OCI-LY7 (cell line): ENCODE results near the gene GPR156. TPM values are rescaled to one million over a fixed set of nuclear protein-coding genes. Genes with fewer than 3 reads are reported as not detected.

Source experiments
- BruUV-seq: library from RNA; stranded (reverse); fragments of 400-500 nt; replicated peaks from 2 replicates; lab custom pipeline; 2021; lab: Mats Ljungman, UMichigan
- CTCF ChIA-PET: fragments of 300-600 bp; sonication (Branson Sonifier 250); formaldehyde crosslinking; loops from one replicate; lab custom pipeline; 2022; ENCODE audit warnings: antibody characterized with exemption; ENCODE audit not compliant: unreplicated experiment; lab: Charles Lee
- POLR2A ChIA-PET: fragments of 300-600 bp; sonication (Branson Sonifier 250); formaldehyde crosslinking; loops from one replicate; lab custom pipeline; 2022; ENCODE audit warnings: antibody characterized with exemption; lab: Charles Lee
- DNase-seq: peaks from one replicate; pipeline ENCODE4 v3.0.0-alpha.2; 2015; ENCODE audit warnings: low spot score
- H2AFZ ChIP-seq: fragments of 200-600 bp; sonication (generic), shearing (Covaris generic); 2 replicates; pipeline ENCODE4 v1.6.1; 2014; ENCODE audit warnings: mild to moderate bottlenecking, antibody characterized with exemption, low read length, moderate library complexity
- H3K27ac ChIP-seq: fragments of 200-600 bp; sonication (generic); 2 replicates; pipeline ENCODE4 v1.5.1; 2014; ENCODE audit warnings: mixed run types, low read depth, mild to moderate bottlenecking, moderate library complexity, low read length, inconsistent platforms; ENCODE audit not compliant: poor library complexity, severe bottlenecking
- H3K36me3 ChIP-seq: fragments of 200-600 bp; sonication (generic); 2 replicates; pipeline ENCODE4 v1.6.1; 2014; ENCODE audit warnings: mild to moderate bottlenecking, antibody characterized with exemption, low read length, moderate library complexity, mixed read lengths; ENCODE audit not compliant: insufficient read depth
- H3K4me1 ChIP-seq: fragments of 200-600 bp; sonication (generic); 2 replicates; pipeline ENCODE4 v1.5.1; 2014; ENCODE audit warnings: mild to moderate bottlenecking, low read length; ENCODE audit not compliant: insufficient read depth, poor library complexity, severe bottlenecking
- H3K4me2 ChIP-seq: fragments of 200-600 bp; sonication (generic); 2 replicates; pipeline ENCODE4 v1.6.1; 2014; ENCODE audit warnings: mild to moderate bottlenecking, low read length
- H3K4me3 ChIP-seq: fragments of 200-600 bp; sonication (generic); 2 replicates; pipeline ENCODE4 v1.5.1; 2014; ENCODE audit warnings: mild to moderate bottlenecking, low read depth, low read length; ENCODE audit not compliant: poor library complexity, severe bottlenecking
- H3K79me2 ChIP-seq: fragments of 200-600 bp; sonication (generic); 2 replicates; pipeline ENCODE4 v1.6.1; 2016; ENCODE audit warnings: low read depth, mild to moderate bottlenecking, low read length, moderate library complexity, mixed read lengths; ENCODE audit not compliant: insufficient read depth
- H3K9me2 ChIP-seq: fragments of 200-600 bp; sonication (generic); 2 replicates; pipeline ENCODE4 v1.6.1; 2016; ENCODE audit warnings: mild to moderate bottlenecking, low read length, mixed read lengths; ENCODE audit not compliant: insufficient read depth
- H3K9me3 ChIP-seq: fragments of 200-600 bp; sonication (generic); 2 replicates; pipeline ENCODE4 v1.6.1; 2014; ENCODE audit warnings: mild to moderate bottlenecking, mixed run types, low read length, mixed read lengths
- H4K20me1 ChIP-seq: fragments of 200-600 bp; sonication (generic); 2 replicates; pipeline ENCODE4 v1.6.1; 2014; ENCODE audit warnings: mild to moderate bottlenecking, antibody characterized with exemption, low read length, moderate library complexity, mixed read lengths; ENCODE audit not compliant: insufficient read depth
- EZH2phosphoT487 ChIP-seq: fragments of 200-600 bp; sonication (generic); IDR thresholded peaks from 2 replicates; pipeline ENCODE4 v1.6.1; 2018; ENCODE audit warnings: low read depth, borderline replicate concordance, mild to moderate bottlenecking, mixed run types, antibody characterized with exemption, low read length, moderate library complexity, mixed read lengths
- intact Hi-C: fragments of 100-400 bp; cut with micrococcal nuclease; formaldehyde crosslinking; loops from one replicate; pipeline ENCODE4 v1.10.0; 2022; ENCODE audit not compliant: unreplicated experiment
- total RNA-seq, 2 experiments: library from RNA; depleted of rRNA in 1 of 2; stranded (reverse); fragments of >200 nt in 1 of 2; shearing (Covaris generic) in 1 of 2; gene quantifications; 2 replicates each; pipeline ENCODE4 v1.2.3, GENCODE V29; 2014 to 2022
- TF ChIP-seq, protein P1 (sequence below): fragments of 200-600 bp; sonication (generic); conservative IDR thresholded peaks from 2 replicates; pipeline ENCODE4 v1.5.1; 2014; ENCODE audit warnings: mild to moderate bottlenecking, antibody characterized with exemption, low read length, moderate library complexity, mixed read lengths

Gene GPR156
- total RNA-seq, 2 experiments from 2014 or later: 0.03 to 0.13 TPM

DNA sequence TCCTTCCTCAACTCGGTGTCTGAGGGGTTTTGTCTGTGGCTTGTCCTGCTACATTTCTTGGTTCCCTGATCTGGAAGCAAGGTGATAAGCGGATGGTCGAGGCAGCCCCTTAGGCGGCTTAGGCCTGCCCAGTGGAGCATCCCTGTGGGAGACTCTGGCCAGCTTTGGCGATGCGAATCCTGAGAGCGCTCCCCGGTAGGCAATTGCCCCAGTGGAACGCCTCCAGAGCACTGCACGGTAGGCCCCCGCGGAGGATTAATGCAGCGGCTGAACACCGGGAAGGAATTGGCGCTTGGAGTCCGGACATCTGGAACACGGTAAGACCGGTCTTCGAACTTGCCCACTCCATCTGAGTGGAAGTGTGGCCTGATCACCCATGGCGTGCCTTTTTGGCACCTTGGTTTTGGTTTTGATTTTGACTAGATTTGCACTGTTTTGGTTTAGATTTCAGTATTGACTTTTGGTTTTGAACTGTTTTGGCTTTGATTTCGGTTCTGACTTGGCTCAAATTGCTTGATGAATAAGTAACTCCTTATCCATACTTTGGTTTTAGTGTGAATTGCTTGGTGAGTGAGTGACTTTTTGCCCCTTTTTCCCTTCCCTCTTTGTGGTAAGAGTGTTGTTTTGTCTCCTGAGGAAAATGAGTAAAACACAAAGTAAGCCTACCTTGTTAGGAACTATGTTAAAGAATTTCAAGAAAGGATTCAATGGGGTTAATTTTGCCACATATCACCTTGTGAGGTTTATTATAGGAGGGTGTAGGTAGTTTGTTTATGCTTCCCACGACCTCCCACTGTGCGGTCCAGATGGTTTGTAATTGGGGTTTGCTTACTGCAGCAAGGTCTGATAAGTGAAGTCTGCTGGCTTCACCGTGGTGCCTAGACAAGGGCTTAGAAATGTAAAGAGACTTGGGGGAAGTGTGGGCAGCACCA, 27.1 kb upstream of the GPR156 start:
- TF ChIP-seq, protein P1, sequence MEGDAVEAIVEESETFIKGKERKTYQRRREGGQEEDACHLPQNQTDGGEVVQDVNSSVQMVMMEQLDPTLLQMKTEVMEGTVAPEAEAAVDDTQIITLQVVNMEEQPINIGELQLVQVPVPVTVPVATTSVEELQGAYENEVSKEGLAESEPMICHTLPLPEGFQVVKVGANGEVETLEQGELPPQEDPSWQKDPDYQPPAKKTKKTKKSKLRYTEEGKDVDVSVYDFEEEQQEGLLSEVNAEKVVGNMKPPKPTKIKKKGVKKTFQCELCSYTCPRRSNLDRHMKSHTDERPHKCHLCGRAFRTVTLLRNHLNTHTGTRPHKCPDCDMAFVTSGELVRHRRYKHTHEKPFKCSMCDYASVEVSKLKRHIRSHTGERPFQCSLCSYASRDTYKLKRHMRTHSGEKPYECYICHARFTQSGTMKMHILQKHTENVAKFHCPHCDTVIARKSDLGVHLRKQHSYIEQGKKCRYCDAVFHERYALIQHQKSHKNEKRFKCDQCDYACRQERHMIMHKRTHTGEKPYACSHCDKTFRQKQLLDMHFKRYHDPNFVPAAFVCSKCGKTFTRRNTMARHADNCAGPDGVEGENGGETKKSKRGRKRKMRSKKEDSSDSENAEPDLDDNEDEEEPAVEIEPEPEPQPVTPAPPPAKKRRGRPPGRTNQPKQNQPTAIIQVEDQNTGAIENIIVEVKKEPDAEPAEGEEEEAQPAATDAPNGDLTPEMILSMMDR: no peak
- TF ChIP-seq EZH2phosphoT487: no peak
- intact Hi-C loops: no loop called here
- no peaks in the 10 kb centered on the region for H4K20me1 ChIP-seq
- H3K4me3 ChIP-seq: no peak overlapping the region
- H3K27ac ChIP-seq: no peak overlapping the region
- POLR2A ChIA-PET: no interaction called here
- H3K4me2 ChIP-seq: no peak overlapping the region
- H3K36me3 ChIP-seq: no peaks in the 10 kb centered on the region
- BruUV-seq: no TSS peak
- no peaks in the 10 kb centered on the region for H3K9me3 ChIP-seq
- no peak for DNase-seq
- no peaks in the 10 kb centered on the region for H3K9me2 ChIP-seq
- no peak overlapping the region for H2AFZ ChIP-seq
- H3K79me2 ChIP-seq: no peaks in the 10 kb centered on the region
- CTCF ChIA-PET: no interaction called here
- no peaks in the 10 kb centered on the region for H3K4me1 ChIP-seq

DNA sequence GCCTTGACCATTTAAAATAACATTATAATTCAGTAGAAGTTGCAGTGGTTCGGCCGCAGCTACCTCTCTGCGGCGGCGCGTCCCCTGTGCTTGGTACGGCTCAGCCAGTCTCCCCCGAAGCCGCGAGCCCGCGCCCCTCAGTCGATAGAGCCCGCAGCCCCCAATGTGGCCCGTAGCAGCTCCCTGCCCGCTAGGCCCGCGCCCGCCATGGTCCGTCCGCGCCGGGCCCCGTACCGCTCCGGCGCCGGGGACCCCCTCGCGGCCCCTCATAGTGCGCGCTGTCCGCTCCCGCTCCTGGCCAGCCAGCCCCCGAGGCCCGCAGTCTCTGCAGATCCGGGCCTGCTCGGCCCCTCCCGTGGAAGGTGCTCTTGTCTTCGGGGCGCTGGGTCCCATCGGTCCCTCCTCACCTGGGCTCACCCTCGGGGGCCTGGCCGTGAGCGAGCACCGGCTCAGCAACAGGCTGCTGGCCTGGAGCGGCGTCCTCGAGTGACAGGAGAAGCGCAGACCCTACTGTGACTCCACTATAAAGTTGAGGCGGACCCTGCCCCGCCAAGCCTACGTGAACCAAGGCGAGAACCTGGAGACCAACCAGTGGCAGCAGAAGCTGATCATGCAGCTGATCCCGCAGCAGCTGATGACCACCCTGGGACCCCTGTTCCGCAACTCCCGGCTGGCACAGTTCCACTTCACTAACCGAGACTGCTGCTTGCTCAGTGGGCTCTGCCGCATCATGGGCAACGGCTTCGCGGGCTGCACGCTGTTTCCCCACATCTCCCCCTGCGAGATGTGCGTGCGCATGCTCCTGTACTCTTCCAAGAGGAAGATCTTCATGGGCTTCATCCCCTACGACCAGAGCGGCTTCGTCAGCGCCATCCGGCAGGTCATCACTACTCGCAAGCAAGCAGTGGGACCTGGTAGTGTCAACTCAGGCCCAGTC, 21.8 kb upstream of the GPR156 start:
- CTCF ChIA-PET: no interaction called here
- Histone ChIP-seq H3K27ac (no peak overlapping the region), H3K9me2 (no peaks in the 10 kb centered on the region), H3K4me2 (no peak overlapping the region), H3K4me3 (no peak overlapping the region), H3K9me3 (no peaks in the 10 kb centered on the region), H3K36me3 (no peaks in the 10 kb centered on the region), H2AFZ (no peak overlapping the region), H4K20me1 (no peaks in the 10 kb centered on the region), H3K4me1 (no peaks in the 10 kb centered on the region), H3K79me2 (no peaks in the 10 kb centered on the region)
- DNase-seq: no peak
- POLR2A ChIA-PET: no interaction called here
- TF ChIP-seq, protein P1: no peak
- no peak for TF ChIP-seq EZH2phosphoT487
- no TSS peak for BruUV-seq
- intact Hi-C loops: no loop called here
